HG02623 (cell line): ENCODE results near the gene TMEM54.

ENCODE experiments used
- ATAC-seq: cut with Tn5 transposase; IDR thresholded peaks from one replicate; pipeline ENCODE4 v1.9.1; 2021; ENCODE audit warnings: moderate library complexity; ENCODE audit not compliant: unreplicated experiment

TMEM54 gene

DNA sequence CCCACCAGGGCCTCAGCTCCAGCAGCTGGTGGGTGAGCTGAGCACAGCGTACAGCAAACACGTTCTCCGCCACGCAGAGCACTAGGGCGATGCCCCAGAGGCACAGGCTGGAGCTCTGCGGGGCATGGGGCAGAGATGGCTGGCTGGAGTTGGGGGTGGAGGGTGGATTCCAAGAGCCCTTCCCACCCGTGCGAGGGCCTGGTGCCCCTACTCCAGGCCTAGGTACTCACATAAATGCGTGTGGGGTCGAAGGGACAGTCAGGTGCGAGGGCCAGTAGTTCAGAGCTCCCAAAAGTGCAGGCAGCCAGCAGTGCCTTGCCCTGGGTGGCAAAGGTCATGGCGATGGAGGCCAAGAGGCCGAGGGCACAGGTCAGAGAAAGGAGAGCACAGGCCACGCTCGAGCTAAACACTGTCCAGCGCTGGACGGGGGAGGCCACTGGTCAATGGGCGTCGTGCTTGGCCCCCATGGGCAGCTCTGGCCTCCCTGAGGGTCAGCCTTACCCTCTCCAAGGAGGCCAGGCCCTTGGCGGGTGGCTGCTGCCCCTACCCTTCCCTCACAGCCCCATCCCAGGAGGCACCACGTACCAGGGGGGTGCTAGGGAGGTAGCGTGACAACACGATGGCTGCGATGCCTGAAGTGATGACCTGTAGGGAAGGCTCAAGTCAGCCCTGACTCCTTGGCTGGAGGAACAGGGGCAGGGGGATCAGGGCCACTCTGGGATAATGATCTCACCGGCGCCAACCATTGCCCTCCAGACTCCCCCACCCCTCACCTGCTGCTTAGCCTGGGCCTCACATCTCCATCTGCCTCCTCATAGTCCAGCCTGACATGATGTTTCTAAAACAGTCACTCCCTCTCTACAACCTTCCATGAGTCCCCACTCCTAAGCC lies 5.6 kb downstream of the TMEM54 start:
- ATAC-seq, result no peak

DNA sequence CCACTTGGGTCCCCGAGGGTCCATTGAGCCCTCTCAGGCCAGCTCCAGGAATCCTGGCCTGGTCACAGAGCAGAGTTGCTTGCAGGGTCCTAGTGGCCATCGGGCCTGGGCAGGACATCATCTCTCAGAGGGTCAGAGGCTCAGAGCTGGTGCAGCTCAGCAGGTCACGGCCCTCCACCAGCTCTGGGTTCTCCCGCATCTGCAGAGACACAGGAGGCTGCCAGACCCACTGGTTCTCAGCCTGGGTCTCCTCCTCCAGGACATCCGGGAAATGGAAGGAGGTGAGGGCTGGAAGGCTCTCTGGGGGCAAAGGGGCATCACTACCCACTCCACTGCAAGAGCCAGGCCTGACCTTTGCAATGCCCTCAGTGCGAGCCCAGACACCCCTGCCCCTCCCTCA lies 6.5 kb downstream of the TMEM54 start:
- ATAC-seq, result no peak

DNA sequence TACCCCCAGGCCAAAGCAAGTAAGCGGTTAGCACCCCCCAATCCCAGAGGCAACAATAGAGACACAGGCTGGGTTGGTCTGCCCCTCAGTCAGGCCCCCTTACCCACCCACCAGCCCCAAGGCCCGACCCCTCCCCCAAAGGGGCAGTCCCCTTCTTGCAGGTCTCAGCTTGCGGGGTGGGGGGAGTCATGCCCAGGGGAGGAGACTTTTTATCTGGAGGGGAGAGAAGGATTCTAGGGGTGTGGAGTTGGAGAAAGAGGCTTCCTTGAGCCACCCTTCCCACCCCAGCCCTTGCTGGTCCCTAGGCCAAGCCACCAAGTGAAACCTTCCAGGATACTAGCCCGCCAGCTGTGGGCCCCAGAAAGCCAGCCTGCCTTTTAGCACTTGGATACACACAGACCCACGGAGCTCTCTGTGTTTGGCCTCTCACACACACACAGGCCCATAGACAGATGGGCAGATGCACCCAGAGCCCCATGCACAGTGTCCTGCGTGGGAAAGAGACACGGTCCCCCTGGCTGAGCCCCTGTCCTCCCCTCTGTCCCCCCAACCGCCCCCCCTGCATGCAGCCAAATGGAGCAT lies 7.1 kb downstream of the TMEM54 start:
- no peak for ATAC-seq

DNA sequence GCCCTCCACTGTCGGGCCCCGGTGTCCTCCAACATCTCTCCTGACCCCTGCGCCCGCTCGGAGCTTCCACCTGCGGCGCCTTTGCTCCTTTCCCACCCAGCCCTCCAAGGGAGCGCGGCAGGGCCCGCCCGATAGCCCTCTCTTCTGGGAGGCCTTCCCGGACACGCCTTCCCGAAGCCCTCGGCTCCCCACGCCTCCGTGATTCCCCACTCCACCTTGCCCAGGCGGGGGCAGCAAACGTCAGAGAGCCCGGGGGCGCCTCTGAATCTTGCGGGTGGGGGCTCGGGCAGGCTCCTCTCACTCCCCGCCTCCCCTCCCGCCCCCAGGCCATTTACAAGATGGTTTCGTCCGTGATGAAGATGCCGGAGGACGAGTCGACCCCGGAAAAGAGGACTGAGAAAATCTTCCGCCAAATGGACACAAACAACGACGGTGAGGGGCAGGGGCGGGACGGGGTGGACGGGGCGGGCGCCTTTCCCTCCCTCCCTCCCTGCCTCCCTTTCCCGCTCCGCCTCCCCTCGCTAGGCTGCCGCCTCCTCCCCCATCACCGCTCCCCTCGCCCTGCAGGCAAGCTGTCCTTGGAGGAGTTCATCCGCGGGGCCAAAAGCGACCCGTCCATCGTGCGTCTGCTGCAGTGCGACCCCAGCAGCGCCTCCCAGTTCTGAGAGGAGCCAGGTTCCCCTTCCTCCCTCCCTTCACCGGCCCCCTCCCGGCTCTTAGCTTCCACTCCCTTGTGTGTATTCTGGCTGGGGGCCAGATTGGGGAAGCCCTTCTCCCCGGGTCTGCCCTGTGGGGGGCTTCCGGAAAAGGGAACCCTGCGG lies 7.8 kb downstream of the TMEM54 start:
- ATAC-seq, result no peak

DNA sequence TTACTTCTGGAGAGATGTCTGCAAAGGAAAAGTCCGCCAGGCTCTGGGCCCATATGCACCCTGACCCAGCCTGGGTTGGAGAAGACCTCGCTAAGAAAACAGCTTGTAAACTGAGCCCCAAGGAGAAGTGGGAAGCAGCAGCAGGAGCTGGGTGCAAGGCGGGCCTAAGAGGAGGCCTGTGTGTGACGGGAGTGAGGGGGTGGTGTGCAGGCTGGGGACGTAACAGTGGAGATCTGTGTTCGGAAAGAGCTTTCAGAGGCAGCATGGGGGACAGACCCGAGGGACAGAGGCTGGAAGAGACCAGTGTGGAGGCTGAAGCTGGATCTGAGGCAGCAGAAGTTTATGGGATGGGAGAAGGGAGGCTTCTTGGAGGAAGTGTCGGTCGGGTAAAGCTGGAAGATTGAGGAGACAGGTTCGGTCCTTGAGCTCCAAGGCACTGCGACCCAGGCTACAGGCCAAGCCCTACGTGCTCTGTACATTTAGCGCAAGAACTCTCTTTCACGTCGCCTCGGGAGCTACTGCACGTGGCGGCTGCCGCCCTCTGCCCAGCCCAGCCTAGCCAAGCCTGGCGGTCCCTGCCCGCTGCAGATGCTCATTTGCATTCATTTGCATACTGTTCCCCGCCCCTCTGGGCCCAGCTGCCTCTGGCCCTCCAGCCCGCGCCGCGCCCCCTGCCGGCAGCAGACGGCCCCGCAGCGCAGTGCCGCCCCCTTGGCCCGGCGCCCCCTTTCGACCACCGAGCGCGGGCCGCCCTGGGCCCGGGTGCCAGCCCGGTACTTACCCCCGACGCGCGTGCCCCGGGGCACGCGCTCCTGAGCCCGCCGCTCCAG lies 8.6 kb downstream of the TMEM54 start:
- no peak for ATAC-seq

DNA sequence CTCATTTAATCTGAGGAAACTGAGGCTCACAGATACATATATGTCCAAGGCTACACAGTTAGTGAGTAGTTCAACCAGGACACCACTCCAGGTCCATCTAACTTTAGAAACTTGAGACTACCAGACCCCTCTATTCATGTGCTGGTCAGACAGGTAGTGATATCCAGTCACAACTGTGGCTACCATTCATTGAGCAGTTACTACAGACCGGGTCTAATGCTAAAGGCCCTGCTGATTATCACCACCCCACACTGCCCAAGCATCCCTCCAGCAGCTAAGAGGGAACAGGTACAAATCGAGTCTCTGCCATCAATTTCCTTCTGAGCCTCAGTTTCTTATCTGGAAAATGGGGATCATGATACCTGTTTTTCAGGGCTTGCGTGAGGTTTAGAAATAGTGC lies 9.6 kb downstream of the TMEM54 start:
- ATAC-seq, result no peak

DNA sequence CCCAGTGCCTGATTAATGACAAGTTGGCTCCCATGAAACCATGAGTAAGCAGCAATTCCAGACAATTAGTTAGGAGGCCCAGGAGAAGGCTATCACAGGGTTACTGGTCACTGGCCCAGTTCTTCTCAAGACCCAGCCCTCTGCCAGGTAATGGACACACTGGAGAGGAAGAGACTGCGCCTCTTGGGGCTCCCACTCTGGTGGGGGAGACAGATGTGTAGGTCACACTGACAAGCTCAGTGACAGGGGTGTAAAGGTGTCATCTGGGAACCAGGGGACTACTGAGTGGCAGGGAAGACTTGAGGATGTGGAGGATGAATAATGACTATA lies 10.0 kb downstream of the TMEM54 start:
- ATAC-seq, result no peak

DNA sequence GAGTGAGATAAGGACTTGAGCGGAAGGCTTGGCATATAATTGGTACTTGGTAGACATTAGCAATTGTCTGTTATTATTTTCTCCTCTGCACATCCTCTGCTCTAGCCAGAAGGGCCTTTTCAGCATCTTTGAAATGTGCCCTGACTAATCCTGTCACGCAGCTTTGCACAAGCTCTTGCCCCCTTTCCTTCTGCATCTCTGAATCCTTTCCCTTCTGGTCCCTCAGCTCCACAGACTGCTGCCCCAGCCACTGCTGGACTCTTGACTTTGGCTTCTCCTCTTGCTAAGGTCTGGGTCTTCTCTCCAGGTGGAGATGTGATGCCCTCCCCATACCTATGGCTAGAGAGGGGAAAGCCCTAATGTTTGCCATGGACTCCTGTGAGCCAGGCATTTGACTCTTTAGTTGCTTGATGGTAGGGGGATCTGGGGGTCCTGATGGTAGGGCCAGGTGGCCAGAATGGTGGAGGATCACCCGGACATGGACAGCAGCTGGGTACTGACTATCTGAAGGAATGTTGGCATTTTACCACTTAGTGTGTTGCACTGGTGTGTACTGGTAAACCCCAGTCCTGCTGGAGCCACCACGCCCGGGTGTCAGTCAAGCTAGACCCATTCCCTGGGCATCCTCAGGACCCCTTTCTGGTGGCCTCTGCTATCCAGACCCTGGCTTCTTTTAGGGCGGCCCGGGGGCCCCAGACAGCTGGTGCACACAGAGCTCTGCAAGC lies 10.5 kb downstream of the TMEM54 start:
- ATAC-seq, result no peak

DNA sequence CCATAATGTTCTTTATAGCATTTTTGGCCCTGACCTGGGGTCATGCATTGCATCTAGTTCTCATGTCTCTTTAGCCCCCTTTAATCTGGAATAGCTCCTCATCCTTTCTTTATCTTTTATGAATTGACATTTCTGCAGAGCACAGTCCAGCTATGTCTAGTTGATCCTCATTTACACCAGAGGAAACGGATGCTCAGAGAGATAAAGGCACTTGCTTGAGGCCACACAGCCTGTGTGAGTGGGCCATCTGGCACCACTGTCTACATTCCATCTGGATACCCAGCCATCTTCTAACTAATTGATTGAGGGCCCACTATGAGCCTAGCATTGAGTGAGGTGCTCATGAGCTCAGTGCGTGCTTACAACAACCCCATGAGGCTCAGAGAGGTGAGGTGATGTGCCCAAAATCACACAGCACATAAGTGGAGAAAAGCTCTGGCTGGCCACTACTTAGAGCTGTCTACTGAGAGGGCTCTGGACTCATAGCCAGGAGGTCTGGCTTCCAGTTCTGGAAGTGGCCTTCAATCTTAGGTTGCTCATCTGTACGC lies 11.4 kb downstream of the TMEM54 start:
- ATAC-seq, result no peak

DNA sequence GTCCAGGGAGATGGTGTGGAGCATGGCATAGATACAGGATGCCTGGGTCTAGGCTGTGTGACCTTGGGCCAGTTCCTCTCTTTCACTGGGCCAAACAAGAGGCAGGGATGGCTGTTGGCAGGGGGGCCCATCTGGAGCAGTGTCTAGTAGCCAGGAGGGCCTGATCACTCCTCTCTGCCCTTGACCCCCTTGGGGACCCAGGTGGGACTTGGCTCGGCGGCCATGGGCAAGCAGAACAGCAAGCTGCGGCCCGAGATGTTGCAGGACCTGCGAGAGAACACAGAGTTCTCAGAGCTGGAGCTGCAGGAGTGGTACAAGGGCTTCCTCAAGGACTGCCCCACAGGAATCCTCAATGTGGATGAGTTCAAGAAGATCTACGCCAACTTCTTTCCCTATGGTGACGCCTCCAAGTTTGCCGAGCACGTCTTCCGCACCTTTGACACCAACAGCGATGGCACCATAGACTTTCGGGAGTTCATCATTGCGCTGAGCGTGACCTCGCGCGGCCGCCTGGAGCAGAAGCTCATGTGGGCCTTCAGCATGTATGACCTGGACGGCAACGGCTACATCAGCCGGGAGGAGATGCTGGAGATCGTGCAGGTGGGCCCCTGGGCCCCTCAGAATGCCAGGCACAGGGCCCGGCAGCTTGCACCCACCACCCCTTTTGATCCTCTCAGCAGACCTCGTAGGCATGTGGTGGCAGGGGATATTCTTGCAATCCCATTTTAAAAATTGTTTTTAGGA lies 12.3 kb downstream of the TMEM54 start:
- no peak for ATAC-seq

DNA sequence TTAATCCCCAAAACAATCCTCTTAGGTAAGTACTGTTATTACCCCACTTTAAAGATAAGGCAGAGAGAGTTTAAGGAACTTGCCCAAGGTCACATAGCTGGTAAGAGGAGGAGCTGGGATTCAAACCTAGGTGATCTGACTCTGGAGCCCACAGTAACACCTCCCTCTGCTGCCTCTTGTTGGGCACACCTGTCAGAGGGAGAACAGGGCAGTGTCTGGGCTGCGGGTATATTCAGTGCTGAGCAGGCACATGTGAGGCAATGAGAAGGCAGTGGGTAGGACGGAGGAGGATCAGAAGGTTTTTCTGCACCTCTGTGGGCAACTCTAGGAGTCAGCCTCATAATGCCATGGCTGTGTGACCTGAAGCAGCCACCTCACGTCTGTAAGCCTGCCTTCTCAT lies 13.1 kb downstream of the TMEM54 start:
- ATAC-seq, result no peak

DNA sequence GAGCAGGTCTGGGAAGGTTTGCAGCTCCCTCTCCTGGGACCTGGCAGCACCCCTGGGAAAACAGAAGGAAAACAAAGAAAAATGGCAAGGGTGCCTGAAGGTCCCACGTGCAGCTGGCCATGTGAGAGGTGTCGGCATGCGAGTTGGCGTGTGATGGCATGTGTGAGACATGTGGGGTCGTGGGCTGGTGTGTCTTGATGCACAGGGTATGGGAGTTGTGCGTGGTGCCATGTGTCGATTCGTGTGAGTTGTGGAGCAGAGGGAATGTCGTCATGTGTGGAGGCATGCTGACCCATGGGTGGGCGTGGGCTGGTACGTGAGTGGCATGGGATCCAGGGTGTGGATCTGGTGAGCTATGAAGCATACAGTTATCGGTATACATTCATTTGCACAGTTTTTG lies 13.6 kb downstream of the TMEM54 start:
- ATAC-seq, result no peak

DNA sequence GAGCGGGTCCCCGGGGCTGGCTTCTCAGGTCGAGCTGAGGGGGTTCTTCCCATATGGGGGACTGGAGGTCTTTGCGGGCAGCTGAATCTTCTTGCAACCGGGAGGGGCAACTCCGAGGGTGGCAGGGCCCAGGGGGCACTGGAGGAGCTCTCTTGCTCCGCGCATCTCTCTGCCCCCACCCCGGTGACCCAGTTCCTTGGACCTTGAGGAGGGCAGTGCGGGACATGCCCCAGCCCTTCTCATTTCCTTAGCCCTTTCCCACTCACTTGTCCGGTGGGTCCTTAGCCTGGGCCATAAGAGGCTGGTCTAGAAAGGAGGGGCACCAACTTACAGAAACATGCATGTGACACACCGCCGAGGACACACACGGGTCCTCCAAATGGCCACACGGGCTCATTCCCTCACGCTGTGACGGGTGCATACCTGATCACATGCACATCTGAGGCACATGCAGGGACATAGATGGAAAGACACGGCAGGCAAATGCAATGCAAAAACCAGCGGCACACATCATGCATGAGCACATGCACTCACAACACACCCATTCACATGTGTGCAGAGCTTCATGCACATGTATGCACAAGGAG lies 14.3 kb downstream of the TMEM54 start:
- ATAC-seq, result no peak

DNA sequence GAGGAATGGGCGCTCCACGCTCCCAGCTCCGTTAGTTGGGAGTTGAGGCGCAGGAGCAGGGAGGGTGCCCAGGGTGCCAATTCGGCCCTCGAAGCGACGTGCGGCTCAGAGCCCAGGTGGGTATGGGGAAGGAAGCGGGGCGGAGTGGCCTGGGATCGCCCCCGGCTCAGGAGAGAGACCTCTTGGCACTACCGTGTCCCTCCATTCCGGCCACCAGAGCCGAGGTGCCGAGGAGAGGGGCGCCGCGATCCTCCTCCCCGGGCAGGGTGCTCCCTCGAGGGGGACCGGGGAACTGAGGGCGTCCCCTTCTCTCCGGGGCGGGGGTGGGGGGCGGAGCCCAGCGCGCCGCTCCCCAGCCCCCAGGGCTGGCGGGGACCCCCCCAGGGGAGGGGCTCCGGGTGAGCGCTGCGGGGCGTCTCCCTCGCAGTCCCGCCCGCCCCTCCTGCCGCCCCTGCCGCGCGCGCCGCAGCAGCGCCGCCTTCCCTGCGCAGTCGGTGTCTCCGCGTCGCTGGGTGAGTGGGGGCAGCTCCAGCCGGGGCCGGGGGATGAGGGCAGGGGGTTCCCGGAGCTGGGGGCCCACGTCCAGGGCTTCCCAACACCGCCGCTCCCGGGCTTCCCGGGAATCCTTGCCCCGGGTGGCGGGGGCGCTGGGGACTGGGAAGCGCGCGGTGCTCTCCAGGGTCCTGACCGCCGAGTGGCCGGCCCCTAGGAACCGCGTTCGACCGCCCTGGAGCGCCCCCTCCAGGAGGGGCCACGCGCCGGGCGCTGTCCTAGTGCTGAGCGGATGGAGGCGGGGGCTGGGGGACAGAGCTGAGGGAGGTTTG lies 15.0 kb downstream of the TMEM54 start, which contains the start of gene HPCA:
Gene HPCA, plus strand, starts transcription at position 488 of the 824 bp plus-strand sequence. CDS start 2,408 bp downstream, outside the sequence.
- ATAC-seq, result no peak

DNA sequence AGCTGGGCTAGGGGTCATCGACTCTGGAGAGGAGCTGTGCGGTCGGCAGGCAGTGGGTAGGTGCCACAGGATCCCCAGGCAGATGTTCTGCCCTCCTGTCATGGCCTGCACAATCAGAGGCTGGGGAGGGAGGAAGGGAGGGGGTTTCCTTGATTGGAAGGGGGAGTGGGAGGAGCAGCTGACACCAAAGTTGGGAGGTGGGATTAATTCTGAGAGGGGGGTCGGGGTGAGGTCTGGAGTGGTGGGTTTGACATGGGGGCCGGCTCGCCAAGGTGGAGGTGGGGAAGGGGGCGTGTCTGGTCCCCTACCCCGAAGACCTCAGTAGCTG lies 15.5 kb downstream of the TMEM54 start:
- no peak for ATAC-seq

DNA sequence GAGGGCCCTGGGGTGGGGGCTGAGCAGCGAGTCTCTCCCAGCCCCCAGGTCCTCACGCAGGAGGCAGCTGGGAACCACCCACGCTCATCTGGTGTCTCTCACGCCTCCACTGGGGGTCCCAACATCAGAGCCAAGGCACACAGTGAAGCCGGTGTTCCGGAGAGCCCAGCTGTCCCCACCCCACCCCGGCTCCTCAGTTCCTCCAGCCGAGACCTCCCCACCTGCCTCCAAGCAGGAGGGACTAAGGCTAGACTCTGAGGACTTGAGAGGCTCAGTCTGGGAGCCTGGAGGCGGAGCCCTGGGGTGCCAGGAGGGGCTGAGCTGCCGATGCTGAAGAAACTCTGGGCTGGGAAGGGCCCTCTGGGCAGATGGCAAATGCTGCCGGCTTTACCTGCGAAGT lies 16.5 kb downstream of the TMEM54 start:
- ATAC-seq, result no peak

DNA sequence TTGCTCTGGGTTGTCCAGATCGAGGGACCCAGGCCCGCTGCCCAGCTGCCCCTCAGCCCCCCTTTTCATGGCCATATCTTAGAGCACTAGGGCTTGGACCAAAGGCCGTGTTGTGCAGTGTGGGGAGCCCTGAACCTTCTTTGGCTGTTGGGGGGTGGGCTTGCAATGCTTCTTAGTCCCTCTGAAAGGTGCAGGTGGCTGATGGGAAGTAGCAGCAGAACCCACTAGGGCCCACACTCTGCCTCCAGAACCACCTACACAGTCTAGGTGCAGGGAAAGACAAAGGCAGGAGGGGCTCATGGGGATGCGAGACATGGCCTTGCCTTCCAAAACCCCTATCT lies 17.2 kb downstream of the TMEM54 start:
- no peak for ATAC-seq

DNA sequence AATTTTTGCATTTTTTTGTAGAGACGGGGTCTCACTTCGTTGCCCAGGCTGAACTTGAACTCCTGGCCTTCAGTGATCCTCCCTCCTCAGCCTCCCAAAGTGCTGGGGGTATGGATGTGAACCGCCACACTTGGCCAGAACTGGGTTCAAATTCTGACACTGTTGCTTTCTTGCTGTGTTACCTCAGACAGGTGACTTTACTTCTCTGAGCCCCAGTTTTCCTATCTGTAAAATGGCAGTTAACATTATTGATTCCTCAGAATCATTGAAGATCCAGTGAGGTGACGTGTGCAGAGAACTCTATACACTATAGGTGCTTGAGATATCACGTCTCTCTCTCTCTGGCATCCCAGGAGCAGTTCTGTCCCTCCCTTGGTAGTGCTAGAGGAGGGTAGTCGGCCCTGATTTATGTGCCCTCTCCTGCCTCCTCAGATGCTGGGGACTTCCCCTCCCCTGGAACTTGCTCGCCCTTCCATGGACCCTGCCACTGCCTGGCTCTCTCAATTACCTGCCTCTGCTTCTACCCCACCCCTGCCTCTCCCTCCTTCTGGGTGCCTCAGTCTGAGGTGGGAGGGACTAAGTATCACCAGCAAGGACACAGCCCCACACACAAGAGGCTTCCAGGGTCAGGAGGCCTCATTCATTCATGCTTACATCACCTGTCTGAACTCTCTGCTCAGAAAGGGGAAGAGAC lies 17.7 kb downstream of the TMEM54 start:
- no peak for ATAC-seq
